Hematopoietic multipotent progenitor cell treated with erythropoietin and hydrocortisone succinate and interleukin-3 and kit ligand, for 15 days (in vitro differentiated cells): ENCODE data around the gene PDPK1.
A peak's percentile ranks its signal among the peaks of the same experiment; 100 is the strongest.
"Not testable (repeated sequence)": the region's sequence is repeated elsewhere in the genome, so short reads cannot be mapped to it uniquely, and the experiment has no call there.

Experiments
- DNase-seq: peaks from one replicate; pipeline ENCODE4 v3.0.0-alpha.2; 2015; ENCODE audit warnings: low spot score

PDPK1 gene

DNA sequence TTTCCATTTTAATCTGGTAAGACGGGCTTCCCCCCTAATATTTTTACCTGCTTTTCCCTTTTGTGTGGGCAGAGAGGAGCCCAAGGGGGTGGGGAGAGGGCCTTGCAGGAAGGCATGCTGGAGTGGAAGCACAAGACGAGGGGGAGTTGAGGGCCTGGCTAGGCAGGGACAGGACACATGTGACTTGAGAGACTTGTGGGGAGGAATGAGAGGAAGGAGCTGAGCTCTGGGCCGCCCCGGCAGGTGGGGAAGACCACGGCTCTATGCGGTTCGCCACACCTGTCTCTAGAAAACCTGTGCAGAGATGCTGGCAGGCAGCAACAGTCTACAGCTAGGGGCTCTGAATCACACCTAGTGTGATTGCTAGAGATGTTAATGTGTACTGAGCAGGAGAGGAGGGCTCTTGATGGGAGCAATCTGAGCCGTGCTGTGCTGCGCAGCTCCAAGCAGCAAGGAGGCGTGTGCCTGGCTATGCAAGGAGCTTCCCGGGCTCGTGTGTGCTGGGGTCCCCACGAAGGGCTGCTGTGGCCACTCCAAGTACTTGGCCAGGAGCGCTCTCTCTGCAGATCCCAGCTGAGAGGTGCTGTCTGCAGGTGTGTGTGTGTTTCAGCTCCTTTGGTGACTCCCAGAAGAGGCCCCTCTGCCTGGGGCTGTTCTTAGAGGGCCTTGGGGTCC, 50.2 kb downstream of the PDPK1 start:
- no peak for DNase-seq

DNA sequence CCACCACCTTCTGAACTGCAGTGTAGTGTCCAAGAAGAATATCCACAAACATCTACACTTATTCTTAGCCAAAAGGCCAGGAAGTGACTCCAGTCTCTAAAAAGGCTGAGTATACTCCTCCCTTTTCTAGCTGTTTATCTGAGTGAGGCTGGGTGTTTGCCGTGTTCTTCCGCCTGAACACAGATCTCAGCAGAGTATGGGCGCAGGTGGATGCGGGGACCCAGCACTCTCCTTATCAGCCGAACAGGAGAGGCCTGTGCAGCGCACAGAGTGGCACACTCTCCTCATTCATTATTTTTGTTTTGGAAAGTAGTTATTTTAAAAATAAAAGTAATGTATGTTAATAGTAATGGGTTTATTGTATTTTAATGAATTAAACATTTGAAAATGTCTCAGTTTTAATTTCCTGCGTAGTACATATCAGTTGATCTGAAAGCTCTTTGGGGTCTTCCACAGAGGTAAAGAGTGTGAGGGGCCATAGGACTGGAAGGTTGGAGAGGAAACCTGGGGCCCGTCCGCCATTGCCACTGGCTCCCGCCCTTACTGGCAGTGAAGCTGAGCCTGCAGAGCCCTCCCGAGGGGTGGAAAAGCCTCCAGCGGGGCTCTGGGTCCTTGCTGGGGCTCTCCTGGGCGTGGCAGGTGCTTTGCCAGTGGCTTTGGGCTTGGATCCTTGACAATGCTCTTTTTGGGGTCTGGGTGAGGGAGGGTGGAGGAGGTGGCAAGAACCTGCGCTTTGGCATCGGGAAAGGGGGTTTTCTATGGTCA, 53.8 kb downstream of the PDPK1 start:
- no peak for DNase-seq

DNA sequence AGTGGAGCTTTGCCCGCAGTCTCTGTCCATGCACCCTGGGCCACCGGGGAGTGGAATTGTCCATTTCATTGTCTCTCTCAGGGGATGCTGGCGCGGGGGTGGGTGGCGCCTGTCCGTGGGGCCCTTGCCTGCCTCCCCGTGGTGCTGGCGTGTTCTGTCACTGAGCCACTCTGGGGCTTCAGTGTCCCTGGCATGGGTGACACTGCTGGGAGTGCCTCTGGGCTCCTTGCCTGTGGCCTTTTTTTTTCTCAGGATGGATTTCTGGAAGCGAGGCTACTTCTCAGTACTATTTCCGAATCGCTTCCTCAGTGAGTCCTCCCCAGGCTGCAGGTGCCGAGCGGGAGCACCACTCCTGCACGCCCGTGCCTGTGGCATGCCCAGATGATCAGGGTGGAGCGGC, 55.0 kb downstream of the PDPK1 start:
- no peak for DNase-seq

DNA sequence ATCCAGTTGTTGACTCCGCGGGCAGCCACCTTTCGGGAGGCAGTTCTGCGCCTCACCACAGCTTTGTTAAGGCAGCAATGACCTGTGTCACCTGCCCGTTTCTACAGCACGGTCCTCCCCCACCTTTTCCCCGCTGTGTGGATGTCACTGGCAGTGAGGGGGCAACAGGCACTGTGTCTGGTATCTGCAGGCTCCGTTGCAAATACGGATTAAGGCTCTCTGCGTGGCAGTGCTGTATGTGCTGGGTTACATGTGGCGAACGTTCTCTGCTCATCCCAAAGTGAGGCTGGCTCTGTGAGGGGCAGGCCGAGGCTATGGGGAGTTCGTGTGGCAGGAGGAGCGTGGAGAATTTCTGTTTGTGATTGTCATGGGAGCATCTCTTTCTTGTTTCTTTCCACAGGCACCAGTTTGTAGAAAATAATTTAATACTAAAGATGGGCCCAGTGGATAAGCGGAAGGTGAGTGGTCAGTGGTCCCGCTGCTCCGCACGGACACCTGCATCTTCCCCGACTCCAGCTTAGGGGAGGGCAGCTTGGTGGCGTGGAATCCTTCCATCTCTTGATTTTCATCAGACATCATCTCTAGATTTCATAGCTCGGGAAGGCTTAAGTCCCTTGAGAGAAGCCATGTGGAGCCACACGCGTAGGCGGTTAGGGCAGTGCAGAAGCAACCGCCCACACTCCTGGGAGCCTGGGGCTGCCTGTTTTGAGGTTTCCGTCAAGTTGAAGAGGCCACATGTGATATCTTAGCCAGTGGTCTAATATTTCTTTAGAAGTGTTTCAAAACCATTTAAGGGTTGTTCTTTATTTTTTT, 57.8 kb downstream of the PDPK1 start:
- DNase-seq, result no peak

DNA sequence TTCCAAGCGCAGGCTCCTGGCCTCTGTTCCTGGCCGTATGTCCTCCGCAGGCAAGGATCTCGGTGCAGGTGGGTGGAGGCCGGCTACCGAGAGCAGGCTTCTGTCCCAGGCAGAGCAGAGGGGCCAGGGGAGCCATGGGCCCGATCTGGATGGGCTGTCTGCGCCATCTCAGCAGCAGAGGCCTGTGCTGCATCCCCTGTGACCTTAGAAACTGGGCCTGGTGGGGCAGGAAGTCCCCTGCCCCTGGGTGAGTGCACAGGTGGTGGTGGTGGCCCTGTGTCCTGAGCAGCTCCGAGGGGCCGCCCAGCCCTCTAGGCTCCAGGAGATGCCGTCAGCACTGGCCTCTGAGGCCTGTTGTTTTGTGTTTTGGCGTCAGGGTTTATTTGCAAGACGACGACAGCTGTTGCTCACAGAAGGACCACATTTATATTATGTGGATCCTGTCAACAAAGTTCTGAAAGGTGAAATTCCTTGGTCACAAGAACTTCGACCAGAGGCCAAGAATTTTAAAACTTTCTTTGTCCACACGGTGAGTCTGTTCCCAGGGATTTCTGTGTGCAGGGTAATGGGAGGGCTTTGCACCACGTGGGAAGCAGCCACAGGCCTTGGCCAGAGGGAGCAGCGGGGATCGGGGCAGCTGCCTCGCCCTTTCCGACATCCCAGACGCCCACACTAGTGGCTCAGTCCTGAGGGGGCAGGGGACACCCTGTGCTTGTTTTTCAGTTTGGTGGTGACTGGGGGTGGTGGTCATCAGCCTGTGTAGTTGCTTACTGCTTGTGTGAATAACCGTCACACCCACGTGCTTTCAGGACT, 59.1 kb downstream of the PDPK1 start:
- DNase-seq, result no peak

DNA sequence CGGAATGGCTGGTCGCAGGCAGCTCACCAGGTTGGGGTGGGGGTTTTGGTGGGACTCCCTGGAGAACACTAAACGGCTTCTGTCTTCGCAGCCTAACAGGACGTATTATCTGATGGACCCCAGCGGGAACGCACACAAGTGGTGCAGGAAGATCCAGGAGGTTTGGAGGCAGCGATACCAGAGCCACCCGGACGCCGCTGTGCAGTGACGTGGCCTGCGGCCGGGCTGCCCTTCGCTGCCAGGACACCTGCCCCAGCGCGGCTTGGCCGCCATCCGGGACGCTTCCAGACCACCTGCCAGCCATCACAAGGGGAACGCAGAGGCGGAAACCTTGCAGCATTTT, 59.7 kb downstream of the PDPK1 start:
- no peak for DNase-seq

DNA sequence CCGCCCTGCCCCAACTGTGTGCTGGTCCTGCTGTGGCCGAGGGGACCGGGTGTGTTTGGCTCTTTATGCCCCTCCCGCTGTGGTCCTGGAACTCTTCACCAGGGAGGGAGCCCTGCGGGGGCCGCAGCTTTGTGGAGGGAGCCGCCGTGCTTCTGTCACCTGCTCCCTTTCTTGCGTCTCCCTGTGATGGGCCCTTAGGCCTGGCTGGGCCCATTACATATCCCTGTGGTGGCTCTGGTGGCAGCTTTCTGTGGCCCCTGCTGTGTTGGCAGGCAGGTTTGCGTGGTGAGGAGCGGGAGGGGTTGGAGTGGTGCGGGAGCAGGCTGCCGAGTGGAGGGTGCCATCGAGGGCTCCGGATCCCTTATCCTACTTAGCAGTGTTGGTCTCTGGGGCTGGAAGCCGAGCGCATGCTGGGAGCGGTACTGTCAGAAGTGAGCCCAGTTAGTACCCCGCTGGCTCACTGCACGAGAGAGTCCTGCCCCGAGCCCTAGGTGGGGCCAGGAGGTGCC, 60.4 kb downstream of the PDPK1 start:
- no peak for DNase-seq

DNA sequence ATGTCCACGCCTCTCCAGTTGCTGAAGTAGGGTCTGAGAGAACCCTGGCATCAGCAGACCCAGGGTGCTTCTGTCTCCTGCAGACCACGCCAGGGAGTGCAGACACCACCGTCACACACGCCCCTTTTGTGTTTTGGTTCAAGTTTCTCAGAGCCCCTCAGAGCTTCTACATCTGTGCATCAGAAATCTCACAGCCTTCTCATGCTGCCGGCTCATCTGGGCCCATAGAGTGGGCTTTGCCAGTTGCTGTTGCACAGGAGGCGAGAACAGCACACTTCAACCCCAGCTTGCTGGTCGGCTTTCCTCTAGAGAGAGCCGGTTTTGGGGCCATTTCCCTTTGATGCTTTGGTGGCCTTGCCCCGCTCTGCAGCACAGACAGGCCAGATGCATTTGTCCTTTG, 60.9 kb downstream of the PDPK1 start:
- no peak for DNase-seq

DNA sequence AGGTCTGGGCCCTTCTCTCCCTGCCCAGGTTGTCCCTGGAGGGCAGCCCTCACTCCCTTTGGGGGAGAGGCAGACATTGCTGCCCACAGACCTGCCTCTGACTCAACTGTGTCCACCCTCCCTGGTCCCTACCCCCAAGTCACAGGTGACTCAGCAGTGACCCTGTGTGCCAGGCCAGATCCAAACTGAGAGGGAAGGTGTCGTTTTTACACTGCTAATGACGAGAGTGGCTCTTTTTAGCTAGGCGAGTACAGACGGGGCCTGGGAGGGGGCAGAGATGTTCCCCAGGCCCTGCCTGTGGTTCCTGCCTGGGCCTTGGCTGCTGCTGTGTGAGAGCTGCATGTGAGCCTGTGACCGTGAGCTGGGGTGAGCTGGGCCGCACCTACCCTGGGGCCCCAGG, 61.3 kb downstream of the PDPK1 start:
- DNase-seq, result not testable (repeated sequence)

DNA sequence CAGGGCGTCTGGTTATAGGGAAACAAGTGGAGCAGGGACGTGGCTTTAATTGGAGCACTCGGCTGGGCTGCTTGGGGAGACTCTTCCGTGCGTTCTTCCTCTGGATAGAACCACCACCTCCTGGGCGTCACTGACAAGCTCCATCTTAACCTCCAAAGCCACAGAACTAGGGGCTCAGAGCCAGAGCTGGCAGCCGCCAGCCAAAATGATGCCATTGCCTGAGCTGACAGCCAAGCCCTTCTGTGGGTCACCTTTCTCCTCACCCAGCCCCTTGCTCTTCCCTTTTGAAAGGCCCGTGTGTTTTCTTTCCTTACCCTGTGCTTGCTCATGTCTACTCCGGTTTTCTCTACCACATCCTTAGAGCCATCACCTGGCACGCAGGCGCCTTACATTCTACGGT, 62.0 kb downstream of the PDPK1 start:
- DNase-seq, result not testable (repeated sequence)

DNA sequence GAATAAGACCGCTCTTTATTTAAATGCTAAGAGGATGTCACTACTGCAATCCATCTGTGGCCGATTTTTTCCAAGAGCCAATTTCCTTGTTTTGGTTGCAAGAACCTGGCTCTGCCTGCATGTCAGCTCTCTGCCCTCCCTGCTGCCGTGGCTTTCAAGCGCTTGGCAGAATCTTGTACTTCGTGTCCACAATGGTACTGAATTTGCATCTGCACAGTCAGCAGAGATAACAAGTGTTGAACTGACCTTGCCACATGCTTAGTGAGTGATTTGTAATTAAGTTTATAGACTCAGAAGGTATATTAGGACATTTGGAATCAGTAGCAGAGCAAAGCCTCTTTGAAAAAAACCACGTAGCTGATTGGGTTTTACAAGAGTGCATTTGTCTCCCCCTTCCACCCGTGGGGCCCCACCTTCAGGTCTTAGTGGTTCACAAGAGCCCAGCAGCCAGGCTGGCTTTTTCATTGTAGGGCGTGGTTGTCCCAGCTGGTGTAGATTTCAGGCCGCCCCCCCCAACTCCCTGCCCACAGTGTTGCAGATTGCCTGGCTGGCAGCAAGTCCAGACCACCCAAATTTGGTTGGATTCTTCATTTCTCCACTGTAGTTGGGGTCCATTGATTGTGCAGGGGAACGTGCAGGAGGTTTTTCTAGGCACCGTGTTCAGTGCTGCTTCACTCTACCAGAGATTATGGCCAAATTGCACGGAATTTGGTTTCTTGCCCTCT, 63.6 kb downstream of the PDPK1 start:
- DNase-seq, result not testable (repeated sequence)

DNA sequence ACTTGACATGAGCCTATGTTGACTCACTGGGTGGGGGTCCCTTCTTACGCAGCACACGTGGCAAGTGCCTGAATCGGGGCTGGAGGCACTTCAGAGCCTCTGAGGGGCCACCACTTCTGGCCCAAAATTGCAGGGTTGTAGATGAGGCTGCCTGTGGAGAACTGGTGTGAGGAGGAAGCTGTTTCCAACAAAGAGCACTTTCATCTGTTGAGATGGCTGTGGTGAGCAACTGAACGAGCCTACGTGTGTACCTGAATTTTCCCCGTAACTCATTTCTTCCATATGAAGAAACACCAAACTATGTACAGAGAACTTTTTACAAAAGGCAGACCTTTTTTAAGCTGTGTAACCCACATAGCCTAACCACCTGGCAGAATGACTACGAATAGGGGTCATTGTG, 64.4 kb downstream of the PDPK1 start:
- DNase-seq, result not testable (repeated sequence)

DNA sequence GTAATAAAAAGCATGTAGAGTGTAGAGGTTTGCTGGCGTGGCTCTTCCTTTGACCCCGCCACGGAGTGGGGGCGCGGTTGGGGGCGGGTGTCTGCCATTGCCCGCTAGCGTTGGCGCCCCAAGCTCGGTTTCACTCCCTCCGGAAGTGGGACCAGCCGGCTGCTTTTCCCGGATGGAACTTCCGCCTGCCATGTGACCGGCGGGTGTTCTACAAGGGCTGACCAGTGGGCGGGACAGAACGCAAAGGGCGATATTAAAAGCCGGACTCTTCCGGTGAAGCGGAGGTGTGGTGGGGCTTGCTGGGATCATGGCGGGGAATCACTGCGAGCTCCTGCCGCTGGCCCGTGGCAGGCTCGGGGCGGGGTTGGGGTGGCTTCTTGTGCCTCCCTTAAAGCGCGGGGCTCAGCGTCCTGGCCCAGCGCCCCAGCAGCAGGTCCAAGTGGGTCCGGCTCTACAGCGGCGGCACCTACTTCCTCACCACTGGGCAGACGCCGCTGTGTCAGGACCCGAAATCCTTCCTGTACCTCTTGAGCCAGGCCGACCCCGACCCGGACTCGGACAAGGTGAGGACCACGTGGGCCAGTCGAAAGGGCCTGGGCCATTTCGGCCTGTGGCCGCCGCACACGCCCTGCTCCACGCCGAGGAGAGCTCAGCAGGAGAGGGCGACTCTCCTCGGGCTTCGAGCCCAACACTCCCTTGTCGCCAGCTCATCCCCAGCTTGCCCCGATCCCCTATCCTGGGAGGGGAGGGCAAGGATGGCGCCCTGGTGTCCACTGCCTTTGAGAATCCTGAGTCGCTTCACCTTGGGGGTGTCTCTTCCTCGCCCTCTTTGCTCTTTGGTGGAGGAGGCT, 65.6 kb downstream of the PDPK1 start:
- DNase-seq, result peak; percentile 67

DNA sequence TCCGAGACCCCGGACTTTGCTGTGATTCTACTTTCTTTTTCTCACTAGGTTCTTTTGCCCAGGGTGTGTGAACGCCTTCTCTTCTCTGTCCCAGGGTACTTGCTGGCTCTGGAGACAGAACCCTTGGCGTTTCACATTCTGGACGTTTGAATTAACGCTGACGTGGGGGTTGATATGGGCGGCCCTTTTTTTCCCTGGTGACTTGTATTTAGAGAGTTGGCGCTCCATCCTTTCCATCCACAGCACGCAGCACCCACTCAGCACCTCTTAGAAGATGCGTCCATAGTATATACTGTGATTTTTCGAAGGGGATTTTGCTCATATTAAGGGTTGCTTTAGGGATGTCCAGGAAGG, 66.2 kb downstream of the PDPK1 start:
- DNase-seq, result not testable (repeated sequence)

DNA sequence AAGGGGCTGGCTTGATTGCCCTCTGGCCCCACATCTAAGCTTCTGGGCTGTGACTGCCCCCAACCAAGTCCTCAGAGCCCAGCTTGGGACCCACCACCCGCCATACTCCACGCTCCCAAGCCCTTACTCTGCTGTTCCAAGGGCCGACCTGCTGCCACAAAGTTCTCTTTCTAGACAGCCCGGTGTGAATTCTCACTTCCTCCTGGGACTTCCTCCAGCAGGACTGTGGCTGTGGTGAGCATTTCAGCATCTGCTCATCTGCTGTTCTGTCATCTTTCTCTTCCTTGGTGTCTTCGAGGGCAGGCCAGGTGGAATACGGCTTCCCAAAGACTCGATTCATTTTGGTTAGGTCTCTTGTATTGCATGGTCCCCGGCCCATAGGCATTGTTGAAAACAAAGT, 69.0 kb downstream of the PDPK1 start:
- DNase-seq, result not testable (repeated sequence)

DNA sequence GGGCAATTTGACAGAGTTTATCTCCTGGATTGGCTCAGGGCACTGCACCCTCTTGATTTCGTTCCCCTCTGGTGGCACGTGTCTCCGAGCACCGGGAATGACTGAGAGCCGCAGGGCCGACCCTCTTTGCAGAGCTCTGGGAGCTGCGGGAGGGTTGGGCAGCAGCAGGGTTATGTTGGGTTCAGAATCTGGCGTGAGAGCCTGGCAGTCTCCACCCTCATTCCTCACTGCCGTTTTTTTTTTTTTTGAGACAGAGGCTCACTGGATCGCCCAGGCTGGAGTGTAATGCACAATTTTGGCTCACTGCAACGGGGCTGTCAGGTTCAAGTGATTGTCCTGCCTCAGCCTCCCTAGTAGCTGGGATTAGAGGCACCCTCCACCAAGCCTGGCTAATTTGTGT, 71.5 kb downstream of the PDPK1 start:
- not testable (repeated sequence) for DNase-seq

DNA sequence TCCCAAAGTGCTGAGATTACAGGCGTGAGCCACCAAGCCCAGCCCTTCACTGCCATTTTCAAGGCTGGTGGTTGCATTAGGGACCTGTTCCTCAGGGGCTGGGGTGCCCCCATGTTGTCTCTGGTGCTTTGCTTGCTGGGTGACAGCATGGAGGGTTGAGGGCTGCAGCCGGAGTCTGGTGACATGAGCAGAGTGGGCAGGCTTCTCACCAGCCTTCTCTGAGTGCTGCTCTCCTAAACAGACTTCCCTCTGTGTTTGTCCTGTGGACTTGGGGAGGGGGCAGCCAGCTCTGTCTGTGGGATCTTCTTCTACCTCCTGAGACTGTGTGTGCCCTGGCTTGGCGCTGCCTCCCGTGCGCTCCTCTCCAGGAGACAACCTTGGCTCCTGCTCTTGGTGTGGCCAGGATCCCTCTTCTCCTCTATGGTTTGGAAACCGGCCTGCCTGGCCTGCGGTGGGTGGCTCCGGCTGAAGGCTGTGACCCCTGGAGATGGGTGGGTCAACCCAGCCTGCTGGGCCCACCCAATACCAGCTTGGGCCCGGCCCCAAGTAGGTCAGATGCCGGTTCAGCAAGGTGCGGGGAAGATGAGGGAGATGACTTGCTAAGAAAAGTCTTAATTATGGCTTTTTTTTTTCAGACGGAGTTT, 72.1 kb downstream of the PDPK1 start:
- DNase-seq, result no peak

DNA sequence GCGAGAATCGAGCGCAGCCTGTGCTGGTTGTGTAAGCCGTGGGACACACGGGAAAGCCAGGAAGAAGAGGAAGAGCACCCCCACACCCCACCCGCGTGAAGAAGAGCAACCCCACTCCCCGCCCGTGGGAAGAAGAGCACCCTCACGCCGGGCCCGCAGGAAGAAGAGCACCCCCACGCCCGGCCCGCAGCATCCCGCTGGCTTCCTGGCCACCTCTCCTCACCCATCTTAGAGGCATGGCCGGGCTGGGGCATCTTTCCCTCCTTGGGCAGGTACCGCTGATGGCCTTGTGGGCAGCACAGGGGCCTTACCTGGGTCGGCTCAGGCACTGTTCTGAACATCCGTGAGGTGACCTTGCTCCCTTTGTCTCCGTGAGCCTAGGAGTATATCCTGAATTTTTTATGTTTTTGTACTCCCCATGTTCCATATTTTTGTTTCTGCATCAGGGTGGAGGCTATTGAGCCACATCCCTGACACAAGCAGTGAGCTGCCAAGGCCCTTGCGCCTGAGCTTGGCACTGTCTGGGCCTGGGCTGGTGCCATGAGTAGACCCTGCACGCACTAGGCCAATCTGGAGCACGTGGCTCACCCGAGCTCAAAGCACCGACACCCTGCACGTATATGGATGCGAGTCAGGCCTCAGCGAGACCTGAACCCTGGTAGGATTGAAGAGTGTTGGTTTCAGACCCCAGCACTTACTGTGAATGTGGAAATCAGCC, 73.1 kb downstream of the PDPK1 start:
- DNase-seq, result no peak

DNA sequence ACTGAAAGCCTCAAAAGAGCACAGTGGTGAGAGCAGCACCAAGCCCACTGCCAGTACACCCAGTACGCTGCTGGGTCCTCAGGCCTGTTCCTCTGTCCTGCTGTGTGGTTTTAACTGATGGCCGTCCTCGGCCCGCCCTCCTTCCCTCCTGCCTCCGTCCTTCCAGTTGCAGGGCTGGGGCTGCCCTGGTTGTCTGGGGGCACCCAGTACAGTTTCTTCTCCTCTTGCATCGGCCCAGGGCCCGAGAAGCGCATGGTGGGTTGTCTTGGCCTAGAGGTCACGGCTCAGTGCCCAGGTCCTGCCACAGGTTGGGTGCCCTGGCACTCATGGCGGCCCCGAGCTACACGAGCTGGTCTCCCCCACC, 73.7 kb downstream of the PDPK1 start:
- no peak for DNase-seq
